ENCODE results near the gene CDK5. TPM values are rescaled to one million over a fixed set of nuclear protein-coding genes. Genes with fewer than 3 reads are reported as not detected.

CDK5 gene
- total and polyA plus RNA-seq, 2 of the 13 experiments (the other 11 are each of a cell fraction or from before 2014, with no cell fraction given), result 16.4 to 21.3 TPM

- no peak for TF ChIP-seq ZNF275 (CRISPR knock-in tag; IDR thresholded peaks at IDR 0.05; ENCODE audit: borderline replicate concordance)
- peak; percentile 37; the same call in 1 of the 2 replicates for TF ChIP-seq ZNF747 (CRISPR knock-in tag; IDR thresholded peaks at IDR 0.05; ENCODE audit: borderline replicate concordance)
- peak; percentile 50; the same call in 1 of the 2 replicates for TF ChIP-seq ZNF605 (CRISPR knock-in tag; IDR thresholded peaks at IDR 0.05)
- TF ChIP-seq ZGPAT (CRISPR knock-in tag; IDR thresholded peaks at IDR 0.05), result peak; percentile 19; the same call in 1 of the 2 replicates
- TF ChIP-seq ZMYM2 (CRISPR knock-in tag; IDR thresholded peaks at IDR 0.05), result no peak
- TF ChIP-seq ZNF713 (CRISPR knock-in tag; IDR thresholded peaks at IDR 0.05), result 0 out of 2 replicates have a peak, but pooled peaks have one; percentile 42
- no peak for TF ChIP-seq ATF7 (IDR thresholded peaks at IDR 0.05)
- no peak for TF ChIP-seq ATF7 (CRISPR knock-in tag; IDR thresholded peaks at IDR 0.05)
- no peak for TF ChIP-seq TRIM22 (IDR thresholded peaks at IDR 0.05)
- peak; percentile 5; the same call in 1 of the 2 replicates for TF ChIP-seq EEA1 (CRISPR knock-in tag; IDR thresholded peaks at IDR 0.05; ENCODE audit: borderline replicate concordance)
- 0 out of 2 replicates have a peak, but pooled peaks have one; percentile 29 for TF ChIP-seq TMF1 (CRISPR knock-in tag; IDR thresholded peaks at IDR 0.05; ENCODE audit: low read depth)
- TF ChIP-seq LRRFIP1 (CRISPR knock-in tag; conservative IDR thresholded peaks at IDR 0.05), result no peak
- peak; percentile 17; the same call in 1 of the 2 replicates for TF ChIP-seq MAX (IDR thresholded peaks at IDR 0.05)
- peak; percentile 58 for TF ChIP-seq CTCF (CRISPR knock-in tag; IDR thresholded peaks at IDR 0.05)
- no peak for TF ChIP-seq ELF4 (CRISPR knock-in tag; IDR thresholded peaks at IDR 0.05; ENCODE audit: borderline replicate concordance)
- TF ChIP-seq ZNF574 (CRISPR knock-in tag; IDR thresholded peaks at IDR 0.05), result no peak
- TF ChIP-seq ZNF263 (CRISPR knock-in tag; IDR thresholded peaks at IDR 0.05), result no peak
Observed at GRCh38 chr7:151059367-151060112, 1.8 kb upstream of the CDK5 start, which contains the start of gene SLC4A2 (continued).

Data from HepG2 (cell line).